ENCODE results near the gene EGLN3. TPM values are rescaled to one million over a fixed set of nuclear protein-coding genes. Genes with fewer than 3 reads are reported as not detected.

EGLN3 gene
- total and polyA plus RNA-seq, 2 donors: 8.6 to 14.5 TPM

GRCh38 chr14:33901426-33902155, 49.3 kb downstream of the EGLN3 start:
- H3K27ac ChIP-seq (ENCODE audit: low read depth in 1 of 2, low read length in 1 of 2): no peak overlapping the region
- no peak overlapping the region for H3K4me3 ChIP-seq (ENCODE audit: low read length in 2 of 2)
- no peaks in the 10 kb centered on the region for H3K27me3 ChIP-seq (ENCODE audit: control insufficient read depth in 2 of 2, insufficient read depth in 1 of 2, low read length in 1 of 2)
- H3K36me3 ChIP-seq (ENCODE audit: control insufficient read depth in 2 of 2, insufficient read depth in 2 of 2, low read length in 1 of 2): no peaks in the 10 kb centered on the region
- no peaks in the 10 kb centered on the region for H3K4me1 ChIP-seq (ENCODE audit: control insufficient read depth in 2 of 2, insufficient read depth in 2 of 2, low read length in 2 of 2)
- H3K9me3 ChIP-seq (ENCODE audit: control insufficient read depth in 2 of 2, insufficient read depth in 1 of 2, low read length in 1 of 2): peaks cover 0 to 10% of the 10 kb centered on the region in 2 donors
- DNase-seq (ENCODE audit: low read depth in 6 of 9, low spot score in 9 of 9): no peak

GRCh38 chr14:33900706-33901105, 50.2 kb downstream of the EGLN3 start:
- H3K4me1 ChIP-seq (ENCODE audit: control insufficient read depth in 2 of 2, insufficient read depth in 2 of 2, low read length in 2 of 2): no peaks in the 10 kb centered on the region

GRCh38 chr14:33899723-33900341, 51.0 kb downstream of the EGLN3 start:
- no peaks in the 10 kb centered on the region for H3K36me3 ChIP-seq (ENCODE audit: control insufficient read depth in 2 of 2, insufficient read depth in 2 of 2, low read length in 1 of 2)
- H3K27ac ChIP-seq (ENCODE audit: low read depth in 1 of 2, low read length in 1 of 2): no peak overlapping the region
- H3K4me3 ChIP-seq (ENCODE audit: low read length in 2 of 2): no peak overlapping the region
- peaks cover 0 to 10% of the 10 kb centered on the region in 2 donors for H3K9me3 ChIP-seq (ENCODE audit: control insufficient read depth in 2 of 2, insufficient read depth in 1 of 2, low read length in 1 of 2)
- no peaks in the 10 kb centered on the region for H3K4me1 ChIP-seq (ENCODE audit: control insufficient read depth in 2 of 2, insufficient read depth in 2 of 2, low read length in 2 of 2)
- whole genome bisulfite sequencing: 99% methylated on average over 3 of the region's 3 CpGs
- H3K27me3 ChIP-seq (ENCODE audit: control insufficient read depth in 2 of 2, insufficient read depth in 1 of 2, low read length in 1 of 2): no peaks in the 10 kb centered on the region
- DNase-seq (ENCODE audit: low read depth in 6 of 9, low spot score in 9 of 9): no peak

More at GRCh38 chr14:33900706-33901105, 50.2 kb downstream of the EGLN3 start:
- Histone ChIP-seq H3K9me3 (ENCODE audit: control insufficient read depth in 2 of 2, insufficient read depth in 1 of 2, low read length in 1 of 2) (peaks cover 0 to 10% of the 10 kb centered on the region in 2 donors), H3K27ac (ENCODE audit: low read depth in 1 of 2, low read length in 1 of 2) (no peak overlapping the region), H3K27me3 (ENCODE audit: control insufficient read depth in 2 of 2, insufficient read depth in 1 of 2, low read length in 1 of 2) (no peaks in the 10 kb centered on the region), H3K36me3 (ENCODE audit: control insufficient read depth in 2 of 2, insufficient read depth in 2 of 2, low read length in 1 of 2) (no peaks in the 10 kb centered on the region), H3K4me3 (ENCODE audit: low read length in 2 of 2) (no peak overlapping the region)
- DNase-seq (ENCODE audit: low read depth in 6 of 9, low spot score in 9 of 9): no peak
- WGBS: 95% methylated on average over 4 of the region's 4 CpGs

DNA sequence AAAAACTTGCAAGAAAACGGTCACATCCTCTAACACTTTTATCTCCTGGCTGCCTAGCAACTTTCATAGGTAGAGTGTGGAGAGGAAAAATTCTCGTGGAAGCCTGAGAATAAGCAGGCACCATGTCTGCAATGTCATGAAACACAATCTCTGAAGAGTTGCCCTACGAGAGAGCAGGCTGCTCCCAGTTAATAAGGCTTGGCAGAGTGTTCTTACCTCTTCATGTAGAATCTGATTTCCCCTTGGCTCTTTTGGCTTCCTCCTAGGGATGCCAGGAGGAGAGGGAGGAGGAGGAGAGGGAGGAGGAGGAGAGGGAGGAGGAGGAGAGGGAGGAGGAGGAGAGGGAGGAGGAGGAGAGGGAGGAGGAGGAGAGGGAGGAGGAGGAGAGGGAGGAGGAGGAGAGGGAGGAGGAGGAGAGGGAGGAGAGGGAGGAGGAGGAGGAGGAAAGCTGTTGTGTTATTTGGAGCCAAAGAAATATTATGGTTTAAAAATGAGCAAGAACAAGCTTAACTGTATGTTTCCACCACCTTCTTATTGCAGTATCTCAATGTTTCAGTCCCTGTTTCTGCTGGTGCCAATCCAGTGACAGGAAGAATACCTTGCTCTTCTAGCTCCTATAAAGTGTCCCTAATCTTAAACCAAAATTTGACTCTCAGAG, 52.9 kb downstream of the EGLN3 start:
- H3K27me3 ChIP-seq (ENCODE audit: control insufficient read depth in 2 of 2, insufficient read depth in 1 of 2, low read length in 1 of 2): no peaks in the 10 kb centered on the region
- H3K36me3 ChIP-seq (ENCODE audit: control insufficient read depth in 2 of 2, insufficient read depth in 2 of 2, low read length in 1 of 2): no peaks in the 10 kb centered on the region
- peaks cover 0 to 10% of the 10 kb centered on the region in 2 donors for H3K9me3 ChIP-seq (ENCODE audit: control insufficient read depth in 2 of 2, insufficient read depth in 1 of 2, low read length in 1 of 2)
- H3K27ac ChIP-seq (ENCODE audit: low read depth in 1 of 2, low read length in 1 of 2): no peak overlapping the region
- no peak for DNase-seq (ENCODE audit: low read depth in 6 of 9, low spot score in 9 of 9)
- WGBS: 84% methylated on average over 3 of the region's 3 CpGs
- H3K4me1 ChIP-seq (ENCODE audit: control insufficient read depth in 2 of 2, insufficient read depth in 2 of 2, low read length in 2 of 2): no peaks in the 10 kb centered on the region
- no peak overlapping the region for H3K4me3 ChIP-seq (ENCODE audit: low read length in 2 of 2)

DNA sequence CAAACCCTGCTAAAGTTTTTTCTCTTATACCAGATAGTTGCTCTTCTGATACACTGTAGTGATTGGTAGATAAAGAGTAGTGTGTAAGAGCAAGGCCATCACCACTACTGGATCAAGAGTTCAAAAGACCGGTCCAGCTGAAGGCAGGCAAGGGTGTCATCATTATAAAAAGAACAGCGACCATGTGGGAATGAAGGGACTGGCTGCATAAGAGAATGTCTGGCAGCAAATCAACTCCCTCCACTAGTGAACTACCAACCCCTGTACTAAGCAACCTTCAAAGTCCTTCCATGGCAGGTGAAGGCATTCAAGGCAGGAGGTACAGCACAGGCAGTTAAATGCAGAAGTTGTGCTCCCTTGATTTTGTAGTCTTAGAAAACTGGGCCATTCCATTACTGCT, 53.5 kb downstream of the EGLN3 start:
- Histone ChIP-seq H3K27ac (ENCODE audit: low read depth in 1 of 2, low read length in 1 of 2) (no peak overlapping the region), H3K4me3 (ENCODE audit: low read length in 2 of 2) (no peak overlapping the region), H3K4me1 (ENCODE audit: control insufficient read depth in 2 of 2, insufficient read depth in 2 of 2, low read length in 2 of 2) (no peaks in the 10 kb centered on the region), H3K9me3 (ENCODE audit: control insufficient read depth in 2 of 2, insufficient read depth in 1 of 2, low read length in 1 of 2) (peaks cover 0 to 10% of the 10 kb centered on the region in 2 donors), H3K36me3 (ENCODE audit: control insufficient read depth in 2 of 2, insufficient read depth in 2 of 2, low read length in 1 of 2) (no peaks in the 10 kb centered on the region), H3K27me3 (ENCODE audit: control insufficient read depth in 2 of 2, insufficient read depth in 1 of 2, low read length in 1 of 2) (no peaks in the 10 kb centered on the region)
- WGBS: 96% methylated on average over 2 of the region's 2 CpGs
- no peak for DNase-seq (ENCODE audit: low read depth in 6 of 9, low spot score in 9 of 9)

DNA sequence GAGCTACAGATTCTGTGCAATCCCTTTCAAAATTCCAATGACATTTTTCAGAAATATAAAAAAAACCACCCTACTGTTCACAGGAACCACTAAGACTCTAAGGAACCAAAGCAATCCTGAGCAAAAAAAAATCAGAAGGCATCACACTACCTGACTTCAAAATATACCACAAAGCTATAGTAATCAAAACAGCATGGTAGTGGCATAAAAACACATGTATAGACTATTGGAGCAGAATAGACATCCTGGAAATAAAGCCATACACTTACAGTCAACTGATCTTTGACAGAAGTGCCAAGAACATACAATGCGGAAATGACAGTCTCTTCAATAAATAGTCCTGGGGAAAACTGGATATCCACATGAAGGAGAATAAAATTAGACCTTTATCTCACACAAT, 56.5 kb downstream of the EGLN3 start:
- no peak for DNase-seq (ENCODE audit: low read depth in 6 of 9, low spot score in 9 of 9)
- no peaks in the 10 kb centered on the region for H3K27me3 ChIP-seq (ENCODE audit: control insufficient read depth in 2 of 2, insufficient read depth in 1 of 2, low read length in 1 of 2)

GRCh38 chr14:33891700-33892099, 59.2 kb downstream of the EGLN3 start:
- WGBS: 16% methylated on average over 1 of the region's 1 CpG
- Histone ChIP-seq H3K9me3 (ENCODE audit: control insufficient read depth in 2 of 2, insufficient read depth in 1 of 2, low read length in 1 of 2) (no peaks in the 10 kb centered on the region), H3K36me3 (ENCODE audit: control insufficient read depth in 2 of 2, insufficient read depth in 2 of 2, low read length in 1 of 2) (no peaks in the 10 kb centered on the region), H3K4me3 (ENCODE audit: low read length in 2 of 2) (no peak overlapping the region), H3K27me3 (ENCODE audit: control insufficient read depth in 2 of 2, insufficient read depth in 1 of 2, low read length in 1 of 2) (no peaks in the 10 kb centered on the region), H3K4me1 (ENCODE audit: control insufficient read depth in 2 of 2, insufficient read depth in 2 of 2, low read length in 2 of 2) (no peaks in the 10 kb centered on the region), H3K27ac (ENCODE audit: low read depth in 1 of 2, low read length in 1 of 2) (no peak overlapping the region)
- no peak for DNase-seq (ENCODE audit: low read depth in 6 of 9, low spot score in 9 of 9)

More for the DNA sequence above, 56.5 kb downstream of the EGLN3 start:
- Histone ChIP-seq H3K4me3 (ENCODE audit: low read length in 2 of 2) (no peak overlapping the region), H3K9me3 (ENCODE audit: control insufficient read depth in 2 of 2, insufficient read depth in 1 of 2, low read length in 1 of 2) (no peaks in the 10 kb centered on the region), H3K27ac (ENCODE audit: low read depth in 1 of 2, low read length in 1 of 2) (no peak overlapping the region), H3K4me1 (ENCODE audit: control insufficient read depth in 2 of 2, insufficient read depth in 2 of 2, low read length in 2 of 2) (no peaks in the 10 kb centered on the region), H3K36me3 (ENCODE audit: control insufficient read depth in 2 of 2, insufficient read depth in 2 of 2, low read length in 1 of 2) (no peaks in the 10 kb centered on the region)
- 97% methylated on average over 1 of the region's 1 CpG for WGBS

DNA sequence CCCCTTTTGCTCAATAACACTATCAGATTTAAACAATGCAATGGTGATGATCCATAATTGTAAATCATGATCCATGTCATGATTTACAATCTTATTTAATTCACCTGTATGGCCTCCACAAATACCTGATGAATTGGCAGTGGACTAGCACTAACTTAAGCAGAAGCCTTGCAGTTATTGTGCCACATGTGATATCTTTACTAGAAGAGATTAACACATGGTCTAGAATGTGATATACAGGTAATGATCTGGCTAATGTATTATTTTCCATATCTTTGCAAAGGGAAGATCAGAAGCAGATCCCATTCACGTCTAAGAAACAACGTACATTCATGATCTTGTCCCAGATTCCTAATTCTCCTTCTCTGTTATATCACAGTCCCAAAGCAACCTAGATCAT, 66.0 kb downstream of the EGLN3 start:
- WGBS: over 99% methylated on average over 2 of the region's 2 CpGs
- Histone ChIP-seq H3K9me3 (ENCODE audit: control insufficient read depth in 2 of 2, insufficient read depth in 1 of 2, low read length in 1 of 2) (no peaks in the 10 kb centered on the region), H3K27ac (ENCODE audit: low read depth in 1 of 2, low read length in 1 of 2) (no peak overlapping the region), H3K27me3 (ENCODE audit: control insufficient read depth in 2 of 2, insufficient read depth in 1 of 2, low read length in 1 of 2) (no peaks in the 10 kb centered on the region), H3K4me3 (ENCODE audit: low read length in 2 of 2) (no peak overlapping the region), H3K36me3 (ENCODE audit: control insufficient read depth in 2 of 2, insufficient read depth in 2 of 2, low read length in 1 of 2) (no peaks in the 10 kb centered on the region), H3K4me1 (ENCODE audit: control insufficient read depth in 2 of 2, insufficient read depth in 2 of 2, low read length in 2 of 2) (no peaks in the 10 kb centered on the region)
- DNase-seq (ENCODE audit: low read depth in 6 of 9, low spot score in 9 of 9): no peak

DNA sequence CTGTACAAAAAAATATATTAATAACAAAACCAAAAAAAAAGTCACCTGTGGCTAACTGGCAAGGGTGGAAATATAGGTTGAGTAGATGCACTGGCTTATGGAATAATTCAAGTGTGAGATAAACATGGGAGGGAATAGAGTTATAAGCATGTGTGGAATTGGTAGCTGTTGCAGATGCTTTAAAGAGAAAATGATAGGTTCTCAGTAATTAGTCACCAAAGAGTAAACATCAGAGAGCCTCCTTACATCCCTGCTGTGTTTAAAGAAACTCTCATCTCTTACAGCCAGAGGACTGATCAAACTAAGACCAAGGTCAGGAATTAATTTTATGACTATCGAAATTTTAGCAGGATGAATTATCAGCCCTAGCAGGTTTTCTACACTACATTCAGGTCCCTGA, 70.5 kb downstream of the EGLN3 start:
- Histone ChIP-seq H3K4me1 (ENCODE audit: control insufficient read depth in 2 of 2, insufficient read depth in 2 of 2, low read length in 2 of 2) (no peaks in the 10 kb centered on the region), H3K27ac (ENCODE audit: low read depth in 1 of 2, low read length in 1 of 2) (no peak overlapping the region), H3K4me3 (ENCODE audit: low read length in 2 of 2) (no peak overlapping the region), H3K36me3 (ENCODE audit: control insufficient read depth in 2 of 2, insufficient read depth in 2 of 2, low read length in 1 of 2) (no peaks in the 10 kb centered on the region), H3K9me3 (ENCODE audit: control insufficient read depth in 2 of 2, insufficient read depth in 1 of 2, low read length in 1 of 2) (no peaks in the 10 kb centered on the region), H3K27me3 (ENCODE audit: control insufficient read depth in 2 of 2, insufficient read depth in 1 of 2, low read length in 1 of 2) (no peaks in the 10 kb centered on the region)
- DNase-seq (ENCODE audit: low read depth in 6 of 9, low spot score in 9 of 9): no peak
- 99% methylated on average over 1 of the region's 1 CpG for WGBS

All from thymus (tissue), 11 donors.